ENCODE data around the gene ASB17. TPM values are rescaled to one million over a fixed set of nuclear protein-coding genes. Genes with fewer than 3 reads are reported as not detected.

ASB17 gene
- total and polyA plus RNA-seq, 8 donors = not detected

GRCh38 chr1:75870951-75871350 lies 61.3 kb downstream of the ASB17 start:
- TF ChIP-seq CTCF (IDR thresholded peaks at IDR 0.05) = no peak
- intact Hi-C loops (cut with DNase I) = no loop called here
- Histone ChIP-seq H3K27ac (no peak overlapping the region), H3K4me1 (no peaks in the 10 kb centered on the region), H3K9me3 (no peaks in the 10 kb centered on the region), H3K27me3 (no peaks in the 10 kb centered on the region), H3K36me3 (no peaks in the 10 kb centered on the region), H3K4me3 (no peak overlapping the region)
- FAIRE-seq (no peak), DNase-seq (no peak), ATAC-seq (no peak)
- WGBS, 2 donors = 19 to 22% methylated on average over 1 of the region's 1 CpG

Other genes with a start within 250 kb of the ASB17 start
- gene ACADM, start 207.7 kb downstream of the ASB17 start, total RNA-seq = 10 to 100 TPM; 18.3 to 33.5 (median 26.2) TPM
- 10 to 100 TPM in 1 of 2 donors, 1 to 10 TPM in 1; 9.8 to 29.0 TPM for gene ACADM, start 207.7 kb downstream of the ASB17 start, polyA plus RNA-seq
- gene RABGGTB, start 146.1 kb downstream of the ASB17 start, total RNA-seq = 10 to 100 TPM; 31.7 to 47.8 (median 36.6) TPM
- 10 to 100 TPM; 31.5 to 59.2 TPM for gene RABGGTB, start 146.1 kb downstream of the ASB17 start, polyA plus RNA-seq
- gene MSH4, start 135.5 kb downstream of the ASB17 start, total RNA-seq = under 1 TPM; 0.09 to 0.19 (median 0.12) TPM
- gene MSH4, start 135.5 kb downstream of the ASB17 start, polyA plus RNA-seq = under 1 TPM; 0.15 to 0.19 TPM
- gene ST6GALNAC3, start 142.3 kb upstream of the ASB17 start, total RNA-seq = 1 to 10 TPM in 2 of 6 donors, under 1 TPM in 4; 0.35 to 2.0 (median 0.84) TPM
- under 1 TPM; 0.54 to 0.87 TPM for gene ST6GALNAC3, start 142.3 kb upstream of the ASB17 start, polyA plus RNA-seq